GM06990 (cell line): Measurements from ENCODE around the gene NUMA1.

Experiments
- DNase-seq: peaks from one replicate; pipeline ENCODE4 v3.0.0-alpha.2; 2011; ENCODE audit not compliant: insufficient read length; ENCODE audit errors: extremely low read depth
- H3K27me3 ChIP-seq: replicated peaks from 2 replicates; pipeline ENCODE4 v1.6.0; 2011; ENCODE audit warnings: low read length; ENCODE audit not compliant: control insufficient read depth, insufficient read depth
- H3K36me3 ChIP-seq: 2 replicates; pipeline ENCODE4 v1.5.1; 2011; ENCODE audit warnings: low read length; ENCODE audit not compliant: control insufficient read depth, insufficient read depth
- H3K4me3 ChIP-seq: replicated peaks from 2 replicates; pipeline ENCODE4 v1.5.1; 2011; ENCODE audit warnings: low read depth, mild to moderate bottlenecking, control low read depth, low read length
- CTCF ChIP-seq: IDR thresholded peaks from 2 replicates; pipeline ENCODE4 v1.5.1; 2011; ENCODE audit warnings: low read length, control low read depth, mild to moderate bottlenecking, inconsistent platforms; ENCODE audit not compliant: insufficient read depth, poor library complexity, severe bottlenecking

The NUMA1 gene

GRCh38 chr11:72007089-72007476, 73.3 kb downstream of the NUMA1 start:
- H3K27me3 ChIP-seq: no peaks in the 10 kb centered on the region
- H3K36me3 ChIP-seq: peaks cover 73% of the 10 kb centered on the region
- no peak for TF ChIP-seq CTCF
- no peak for DNase-seq
- H3K4me3 ChIP-seq: no peak overlapping the region

- TF ChIP-seq CTCF: no peak
- Histone ChIP-seq H3K4me3 (no peak overlapping the region), H3K36me3 (peaks cover 77% of the 10 kb centered on the region), H3K27me3 (no peaks in the 10 kb centered on the region)
- no peak for DNase-seq
Observed at GRCh38 chr11:72006309-72007088, 73.8 kb downstream of the NUMA1 start.

DNA sequence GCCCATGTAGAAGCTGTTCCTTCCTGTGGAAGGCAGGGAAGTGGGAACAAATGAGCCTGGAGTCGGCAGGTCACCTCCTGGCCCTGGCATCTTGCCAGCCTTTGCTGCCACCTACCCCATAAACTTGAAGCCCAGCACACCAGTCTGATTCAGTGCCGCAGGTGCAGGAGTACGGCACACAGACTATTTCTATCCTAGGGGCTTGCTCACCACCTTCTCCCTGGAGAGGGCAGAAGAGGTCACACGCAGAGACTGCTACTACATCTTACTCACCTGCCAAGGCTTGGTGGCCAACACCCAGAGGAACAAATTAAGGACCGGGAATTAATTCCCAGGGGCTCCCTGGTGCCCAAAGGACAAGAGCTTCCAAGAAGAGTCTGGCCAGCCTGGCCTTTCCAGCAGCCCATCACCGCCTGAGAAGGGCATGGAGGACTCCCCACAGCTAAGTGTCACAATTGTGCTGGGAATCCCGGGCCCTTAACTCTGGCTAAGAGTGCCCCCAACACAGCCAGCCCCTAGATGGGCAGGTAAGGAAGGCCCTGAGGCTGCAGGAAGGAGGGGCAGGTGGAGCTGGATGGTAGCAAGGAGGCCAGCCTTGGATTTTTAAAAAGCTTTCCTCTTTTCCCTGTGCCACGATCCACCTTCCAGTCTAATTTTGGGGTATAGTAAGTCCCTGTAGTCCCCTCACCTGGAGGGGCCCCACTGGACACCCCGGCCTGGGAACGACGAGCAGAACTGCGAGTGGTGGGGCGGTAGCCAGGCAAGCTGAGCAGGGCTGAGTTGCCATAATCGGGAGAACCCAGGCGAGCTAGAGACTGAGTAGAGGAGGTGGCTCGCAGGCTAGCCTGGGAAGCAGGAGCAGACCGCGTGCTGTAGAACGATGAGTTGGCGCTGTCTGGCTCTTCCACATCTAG, 74.7 kb downstream of the NUMA1 start:
- no peak for DNase-seq
- Histone ChIP-seq H3K4me3 (no peak overlapping the region), H3K27me3 (no peaks in the 10 kb centered on the region), H3K36me3 (peaks cover 78% of the 10 kb centered on the region)
- no peak for TF ChIP-seq CTCF

DNA sequence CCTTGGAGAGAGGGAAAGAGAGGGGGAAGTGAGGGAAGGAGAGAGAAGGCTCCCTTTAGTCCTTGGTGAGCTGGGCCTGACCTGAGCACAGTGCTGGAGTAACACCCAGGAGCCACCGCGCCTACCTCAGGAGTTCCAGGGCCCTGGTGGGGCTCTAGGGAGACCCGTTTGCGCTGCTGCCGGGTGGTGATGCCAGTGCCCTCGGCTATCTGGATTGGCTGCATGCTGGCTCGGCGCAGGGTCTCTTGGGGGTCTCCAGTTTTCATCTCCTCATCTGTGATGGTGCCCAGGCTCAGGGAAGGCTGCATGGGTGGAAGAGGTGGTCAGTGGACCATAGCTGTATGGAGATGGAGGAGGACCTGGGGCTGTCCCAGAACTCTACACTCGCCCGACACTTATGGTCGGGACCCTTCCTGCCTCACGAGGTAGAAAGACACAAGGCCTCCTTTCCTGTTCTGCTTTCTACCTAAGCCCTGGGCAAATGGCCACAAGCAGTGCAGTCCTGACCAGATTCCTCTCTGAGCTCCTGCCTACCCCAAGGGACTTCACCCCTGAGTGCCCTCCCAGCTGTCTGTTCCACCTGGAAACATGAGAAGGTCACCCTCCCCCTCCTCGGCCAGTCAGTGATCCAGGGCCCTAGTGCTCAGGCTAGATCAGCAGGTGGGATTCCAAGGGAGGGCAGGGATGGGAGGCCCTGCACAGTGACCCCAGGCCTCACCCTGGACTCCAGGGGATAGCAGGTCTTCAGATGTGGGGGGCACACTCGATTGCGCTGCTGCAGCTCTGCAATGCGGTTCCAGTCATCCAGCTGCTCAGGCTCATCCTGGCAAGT, 75.6 kb downstream of the NUMA1 start:
- H3K36me3 ChIP-seq: peaks cover 78% of the 10 kb centered on the region
- H3K4me3 ChIP-seq: no peak overlapping the region
- no peaks in the 10 kb centered on the region for H3K27me3 ChIP-seq
- no peak for DNase-seq
- TF ChIP-seq CTCF: no peak

DNA sequence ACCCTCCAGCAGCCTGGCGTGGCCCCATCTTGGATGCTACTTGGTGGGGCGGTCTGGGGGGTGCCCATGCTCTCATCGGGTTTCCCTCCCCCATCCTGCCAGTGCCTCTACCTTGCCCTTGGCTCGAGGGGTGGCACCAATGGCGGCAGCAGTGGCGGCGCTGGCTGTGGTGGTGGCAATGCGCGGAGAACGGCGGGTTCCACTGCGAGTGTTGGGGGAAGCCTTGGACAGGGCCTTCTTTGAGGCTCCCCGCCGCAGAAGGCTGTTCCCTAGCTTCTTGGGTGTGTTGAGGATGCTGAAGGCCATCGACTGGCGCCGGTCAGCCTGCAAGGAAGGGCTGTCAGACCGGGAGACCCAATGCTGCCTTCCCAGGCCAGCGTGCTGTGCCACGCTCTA, 76.6 kb downstream of the NUMA1 start:
- peaks cover 73% of the 10 kb centered on the region for H3K36me3 ChIP-seq
- no peak overlapping the region for H3K4me3 ChIP-seq
- H3K27me3 ChIP-seq: no peaks in the 10 kb centered on the region
- no peak for DNase-seq
- TF ChIP-seq CTCF: no peak
